GM19324 (cell line): ENCODE measurements around the gene PUDP.
"Not testable (repeated sequence)": the region's sequence is repeated elsewhere in the genome, so short reads cannot be mapped to it uniquely, and the experiment has no call there.

Experiments used
- ATAC-seq: cut with Tn5 transposase; IDR thresholded peaks from one replicate; pipeline ENCODE4 v1.9.1; 2021; ENCODE audit warnings: mild to moderate bottlenecking, moderate library complexity; ENCODE audit not compliant: unreplicated experiment, low FRiP score

PUDP gene

GRCh38 chrX:7110821-7111276 is 37.1 kb downstream of the PUDP start:
- ATAC-seq: peak; percentile 49

GRCh38 chrX:7109838-7110793 is 37.8 kb downstream of the PUDP start:
- ATAC-seq: peak; percentile 82

GRCh38 chrX:7109049-7109531 is 38.9 kb downstream of the PUDP start:
- no peak for ATAC-seq

- ATAC-seq: no peak
Observed at GRCh38 chrX:7108030-7108429, 39.9 kb downstream of the PUDP start.

- ATAC-seq: no peak
Observed at GRCh38 chrX:7106649-7107048, 41.3 kb downstream of the PUDP start.

GRCh38 chrX:7102119-7102518 is 45.8 kb downstream of the PUDP start:
- no peak for ATAC-seq

GRCh38 chrX:7100022-7100421 is 47.9 kb downstream of the PUDP start:
- ATAC-seq: no peak

GRCh38 chrX:7095657-7096056 is 52.3 kb downstream of the PUDP start:
- ATAC-seq: not testable (repeated sequence)

GRCh38 chrX:7093305-7093704 is 54.6 kb downstream of the PUDP start:
- ATAC-seq: no peak

- no peak for ATAC-seq
Observed at GRCh38 chrX:7092543-7092942, 55.4 kb downstream of the PUDP start.

GRCh38 chrX:7091923-7092322 is 56.0 kb downstream of the PUDP start:
- ATAC-seq: peak; percentile 43

GRCh38 chrX:7090641-7091040 is 57.3 kb downstream of the PUDP start:
- no peak for ATAC-seq

GRCh38 chrX:7088968-7089615 is 58.9 kb downstream of the PUDP start:
- peak; percentile 36 for ATAC-seq

GRCh38 chrX:7086384-7086783 is 61.6 kb downstream of the PUDP start:
- ATAC-seq: peak; percentile 32

- peak; percentile 27 for ATAC-seq
Observed at GRCh38 chrX:7085879-7086278, 62.1 kb downstream of the PUDP start.

GRCh38 chrX:7084841-7085240 is 63.1 kb downstream of the PUDP start:
- ATAC-seq: no peak

GRCh38 chrX:7083468-7084396 is 64.2 kb downstream of the PUDP start:
- peak; percentile 80 for ATAC-seq

GRCh38 chrX:7083021-7083420 is 64.9 kb downstream of the PUDP start:
- ATAC-seq: no peak

- no peak for ATAC-seq
Observed at GRCh38 chrX:7082556-7082955, 65.4 kb downstream of the PUDP start.
